ENCODE data around the gene PRMT5.

The PRMT5 gene

GRCh38 chr14:22896356-22896755 lies 32.8 kb downstream of the PRMT5 start:
- DNase-seq, result no peak

- no peak for DNase-seq
Observed at GRCh38 chr14:22895402-22895801, 33.8 kb downstream of the PRMT5 start.

GRCh38 chr14:22893706-22894105 lies 35.5 kb downstream of the PRMT5 start:
- DNase-seq, result no peak

DNA sequence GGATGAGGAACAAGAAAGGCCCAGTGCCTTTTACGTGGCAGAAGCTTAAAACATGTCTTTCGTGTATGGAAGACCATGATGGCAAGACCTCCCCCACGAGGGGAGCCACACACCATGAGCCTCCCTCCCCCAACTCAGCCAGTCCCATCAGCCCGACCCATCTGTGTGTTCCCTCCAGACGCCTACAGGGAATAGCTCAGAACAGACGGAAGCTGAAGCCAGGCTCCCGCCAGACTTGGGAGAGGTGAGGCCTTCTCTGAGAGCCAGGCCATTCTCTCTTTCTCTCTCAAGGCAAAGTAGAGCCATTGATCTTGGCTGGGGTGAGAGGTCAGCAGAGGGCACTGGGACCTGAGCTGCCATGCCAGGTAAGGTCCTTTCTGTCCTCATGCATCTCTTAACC lies 36.7 kb downstream of the PRMT5 start:
- DNase-seq, result no peak

DNA sequence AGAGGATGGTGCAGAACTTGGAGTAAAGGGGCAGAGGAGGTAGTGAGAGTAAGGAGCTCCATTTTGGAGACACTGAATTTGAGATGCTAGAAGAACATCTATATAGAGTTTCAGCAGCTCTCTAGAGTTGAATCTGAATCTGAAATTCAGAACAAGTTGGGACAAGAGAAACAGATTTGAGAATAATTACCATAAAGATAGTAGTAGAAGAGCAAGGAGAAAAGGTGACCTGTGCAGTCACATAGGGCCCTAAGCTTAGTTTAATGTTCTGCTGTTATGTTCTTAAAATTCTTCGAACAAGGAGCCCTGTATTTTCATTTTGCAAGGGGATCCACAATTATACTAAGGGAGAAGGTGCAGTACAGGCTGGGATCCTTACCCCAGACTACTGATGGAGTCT lies 38.8 kb downstream of the PRMT5 start:
- no peak for DNase-seq

GRCh38 chr14:22888662-22889061 lies 40.5 kb downstream of the PRMT5 start:
- no peak for DNase-seq

DNA sequence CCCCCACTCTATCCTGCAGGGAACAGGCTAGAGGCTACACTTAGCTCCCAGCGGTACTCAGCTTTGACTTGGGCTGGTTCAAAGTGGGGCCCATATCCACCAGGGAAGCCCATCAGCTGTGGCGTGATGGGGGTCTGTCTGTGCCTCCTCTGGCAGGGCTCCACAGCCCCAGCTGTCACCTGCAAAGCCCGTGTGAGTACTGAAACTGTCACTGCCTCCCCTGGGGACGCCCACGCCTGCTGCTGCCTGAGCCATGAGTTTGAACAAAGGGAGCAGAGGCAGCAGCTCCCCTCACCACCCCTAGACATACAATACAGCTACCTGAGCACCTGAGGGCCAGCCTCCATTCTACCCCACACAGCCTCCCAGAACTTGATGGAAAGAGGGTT lies 41.2 kb downstream of the PRMT5 start:
- DNase-seq, result no peak

- DNase-seq, result peak; percentile 100
Observed at GRCh38 chr14:22887260-22887989, 41.8 kb downstream of the PRMT5 start.

DNA sequence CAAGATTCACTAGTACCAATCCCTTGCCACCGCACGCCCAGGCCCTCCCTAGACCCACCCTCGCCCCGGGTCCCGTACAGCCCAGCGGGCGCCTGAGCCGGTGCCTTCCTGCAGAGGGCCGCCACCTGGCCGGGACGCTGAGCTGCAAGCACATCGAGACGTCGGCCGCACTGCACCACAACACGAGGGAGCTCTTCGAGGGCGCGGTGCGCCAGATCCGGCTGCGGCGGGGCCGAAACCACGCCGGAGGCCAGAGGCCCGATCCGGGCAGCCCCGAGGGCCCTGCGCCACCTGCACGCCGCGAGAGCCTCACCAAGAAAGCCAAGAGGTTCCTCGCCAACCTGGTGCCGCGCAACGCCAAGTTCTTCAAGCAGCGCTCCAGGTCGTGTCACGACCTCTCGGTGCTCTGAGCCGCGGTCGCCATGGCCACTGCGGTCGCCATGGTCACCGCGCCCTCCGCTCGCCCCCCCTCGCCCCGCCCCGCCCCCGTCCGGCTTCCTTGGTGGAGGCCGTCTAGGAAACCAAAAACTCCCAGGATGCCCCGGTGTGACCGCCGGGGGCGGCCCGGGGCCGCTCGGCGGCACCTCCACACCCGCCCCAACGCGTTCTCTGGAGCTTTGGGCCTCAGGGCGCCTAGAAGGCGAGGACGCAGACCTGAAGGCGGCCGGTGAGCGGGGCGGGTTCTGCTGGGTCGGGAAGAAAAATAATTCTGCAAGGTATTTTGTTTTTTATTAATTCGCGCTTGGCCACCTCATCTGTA lies 42.5 kb downstream of the PRMT5 start:
- peak; percentile 100 for DNase-seq

DNA sequence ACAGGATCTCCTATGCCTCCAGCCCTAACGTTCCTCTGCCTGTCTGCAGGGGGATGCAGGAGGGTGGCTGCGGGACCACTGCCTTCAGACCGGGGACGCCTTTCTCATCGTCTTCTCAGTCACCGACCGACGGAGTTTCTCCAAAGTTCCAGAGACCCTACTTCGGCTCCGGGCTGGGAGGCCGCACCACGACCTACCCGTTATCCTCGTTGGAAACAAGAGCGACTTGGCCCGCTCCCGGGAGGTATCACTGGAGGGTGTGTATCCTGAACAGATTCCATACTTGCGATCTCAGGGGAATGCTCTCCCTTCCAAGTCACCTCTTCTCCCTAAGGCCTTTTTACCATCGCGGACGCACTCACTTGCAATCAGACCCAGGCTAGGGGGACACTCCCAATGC lies 43.2 kb downstream of the PRMT5 start:
- no peak for DNase-seq

DNA sequence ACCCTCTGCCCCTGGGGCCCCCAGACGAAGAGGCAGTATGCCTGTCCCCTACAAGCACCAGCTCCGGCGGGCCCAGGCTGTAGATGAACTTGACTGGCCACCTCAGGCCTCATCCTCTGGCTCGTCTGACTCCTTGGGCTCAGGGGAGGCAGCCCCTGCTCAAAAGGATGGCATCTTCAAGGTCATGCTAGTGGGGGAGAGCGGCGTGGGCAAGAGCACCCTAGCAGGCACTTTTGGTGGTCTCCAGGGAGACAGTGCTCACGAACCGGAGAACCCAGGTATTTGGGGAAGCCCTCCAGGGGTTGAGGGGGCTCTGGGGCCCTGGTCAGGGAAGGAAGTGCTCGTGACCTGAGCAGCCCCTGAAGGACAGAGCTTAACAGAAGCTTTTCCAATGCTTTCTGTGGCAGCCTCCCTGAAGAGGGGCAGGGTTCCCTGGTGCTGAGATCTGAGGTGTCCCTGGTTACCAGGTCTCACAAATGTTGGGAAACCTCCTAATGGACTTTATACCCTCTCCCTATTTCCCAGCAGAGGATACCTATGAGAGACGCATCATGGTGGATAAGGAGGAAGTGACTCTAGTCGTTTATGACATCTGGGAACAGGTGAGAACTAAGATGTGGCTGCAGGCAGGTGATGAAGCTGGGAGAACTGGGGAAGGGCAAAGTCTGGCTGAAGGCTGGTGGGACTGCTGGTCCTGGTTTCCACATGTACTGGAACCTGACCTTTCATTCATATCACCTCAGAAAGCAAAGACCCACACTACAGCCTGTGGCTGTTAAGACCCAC lies 44.2 kb downstream of the PRMT5 start:
- no peak for DNase-seq

DNA sequence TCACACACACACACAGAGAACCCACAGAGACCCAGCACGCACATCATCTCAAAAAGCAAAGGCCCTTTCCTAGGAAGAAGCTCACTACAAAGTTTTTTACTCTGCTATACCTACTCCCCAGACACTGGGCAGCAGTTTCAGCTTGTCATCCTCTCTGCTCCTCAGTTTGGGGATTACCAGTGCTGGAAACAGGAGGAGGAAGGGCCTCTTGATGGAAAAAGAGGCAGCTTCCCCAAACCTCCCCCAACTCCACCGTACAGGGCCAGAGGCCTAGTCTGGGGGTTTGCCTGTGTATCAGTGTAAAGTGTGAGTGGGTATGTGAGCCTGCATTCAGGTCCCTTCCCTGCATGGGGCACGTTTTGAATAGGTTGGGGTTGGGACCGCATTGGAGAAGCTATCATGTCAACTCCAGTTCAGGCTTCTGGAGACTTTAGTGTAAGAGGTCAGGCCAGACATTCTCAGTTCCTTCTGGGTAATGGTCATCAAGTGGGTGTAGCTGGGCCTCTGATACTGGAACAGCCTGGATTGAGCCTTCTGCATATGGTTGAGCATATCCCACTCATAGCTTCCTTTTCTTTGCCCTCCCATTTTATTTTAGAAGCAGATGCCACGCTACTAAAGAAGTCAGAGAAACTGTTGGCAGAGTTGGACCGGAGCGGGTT lies 45.0 kb downstream of the PRMT5 start:
- no peak for DNase-seq

DNA sequence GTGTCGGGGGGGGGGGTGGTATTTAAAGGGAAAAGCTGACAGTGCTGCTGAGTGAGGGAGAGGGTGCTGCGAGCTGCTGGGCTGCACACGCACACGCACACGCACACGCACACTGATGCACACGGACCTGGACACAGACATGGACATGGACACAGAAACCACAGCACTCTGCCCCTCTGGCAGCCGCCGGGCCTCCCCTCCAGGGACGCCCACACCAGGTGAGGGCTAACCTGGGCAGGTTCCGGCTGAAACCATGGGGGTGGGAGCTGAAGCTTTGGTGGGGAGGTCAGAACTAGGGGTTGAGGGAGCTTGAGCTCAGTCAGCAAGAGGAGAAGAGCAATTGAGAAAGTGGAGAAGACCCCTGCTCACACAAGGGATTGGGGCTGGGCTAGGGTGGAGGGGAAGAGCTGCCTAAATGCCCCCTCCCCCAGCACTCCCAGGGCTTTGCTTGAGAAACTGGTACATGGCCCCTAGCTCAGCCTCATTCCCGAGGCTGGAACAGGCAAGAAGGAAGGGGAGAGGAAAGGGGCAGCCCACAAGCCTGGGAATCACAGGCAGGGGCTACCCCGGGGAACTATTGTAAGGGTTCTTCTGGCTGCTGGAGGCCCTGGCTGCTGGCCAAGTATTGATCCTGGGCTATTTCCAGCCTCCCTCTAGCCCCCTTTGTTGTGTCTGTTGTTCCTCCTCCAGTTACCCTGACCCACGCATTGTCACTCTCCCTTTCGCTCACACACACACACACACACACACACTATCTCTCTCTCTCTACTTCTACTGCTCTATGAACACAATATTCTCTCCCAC lies 45.8 kb downstream of the PRMT5 start, which contains the start of gene REM2:
REM2 (plus strand) TSS at position 50 of the 804 bp plus-strand sequence; CDS start at position 116, 66 bp downstream.
- peak; percentile 65 for DNase-seq

- DNase-seq, result peak; percentile 99
Observed at GRCh38 chr14:22882529-22883172, 46.5 kb downstream of the PRMT5 start.

DNA sequence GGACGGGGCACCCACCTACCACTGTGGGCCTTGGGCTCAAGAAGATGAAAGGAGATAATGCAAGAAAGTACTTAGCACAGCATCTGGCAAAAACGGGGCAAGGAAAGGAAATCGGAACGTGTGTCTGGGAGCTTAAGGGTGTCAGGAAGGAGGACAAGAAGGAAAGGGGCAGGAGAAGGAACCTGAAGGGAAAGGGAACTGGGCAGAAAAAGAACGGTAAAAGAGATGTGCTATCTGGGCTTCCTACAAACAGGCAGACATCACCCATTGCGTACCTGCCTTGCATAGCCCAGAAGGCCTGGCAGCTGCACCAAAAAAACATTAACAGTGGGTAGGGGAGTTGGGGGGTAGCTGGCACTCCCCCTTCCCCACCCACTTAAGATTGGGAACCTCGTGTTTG lies 47.1 kb downstream of the PRMT5 start:
- DNase-seq, result no peak

DNA sequence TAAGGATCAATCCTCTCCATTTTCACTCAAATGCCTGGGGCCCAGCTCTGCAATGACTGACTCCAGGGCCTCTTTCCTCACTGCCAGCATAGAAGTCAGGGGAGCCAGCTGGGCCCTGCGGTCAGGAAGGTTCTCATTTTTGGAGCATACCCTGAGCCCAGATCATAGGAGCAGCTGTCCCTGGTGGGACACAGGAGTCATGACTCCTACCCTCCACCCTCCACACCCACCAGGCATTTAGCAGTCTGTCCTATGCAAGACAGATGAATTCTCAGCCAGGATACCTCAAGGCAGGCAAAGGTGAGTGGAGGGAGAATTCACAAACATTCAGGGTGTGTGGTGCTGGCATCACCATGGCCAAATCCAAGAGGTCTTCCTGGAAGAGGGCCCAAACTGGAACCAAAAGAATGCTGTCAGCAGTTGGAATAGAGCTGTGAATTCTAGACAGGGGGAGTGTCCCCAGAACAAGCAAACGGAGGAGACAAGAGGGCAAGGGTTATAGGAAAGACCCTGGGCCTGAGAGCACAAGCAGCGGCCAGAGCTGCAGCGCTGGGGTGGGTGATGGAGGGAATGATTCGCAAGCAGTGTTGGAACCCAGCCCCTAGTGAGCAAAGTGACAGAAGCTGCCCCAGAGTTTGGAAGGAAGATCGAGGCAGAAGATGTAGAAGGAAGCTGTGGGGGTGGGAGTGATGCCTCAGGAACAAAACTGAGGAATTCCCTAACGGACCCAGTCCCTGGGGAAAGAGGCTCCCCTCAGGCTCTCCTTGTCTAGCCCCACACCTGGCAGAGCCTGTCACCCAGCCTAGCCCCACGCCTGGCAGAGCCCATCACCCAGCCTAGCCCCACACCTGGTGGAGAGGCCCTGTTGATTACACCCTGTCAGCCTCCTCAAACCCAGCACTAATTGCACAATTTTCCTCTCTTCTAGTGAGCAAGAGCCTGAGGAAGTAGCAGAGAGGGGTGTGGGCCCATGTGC lies 50.6 kb downstream of the PRMT5 start:
- no peak for DNase-seq

DNA sequence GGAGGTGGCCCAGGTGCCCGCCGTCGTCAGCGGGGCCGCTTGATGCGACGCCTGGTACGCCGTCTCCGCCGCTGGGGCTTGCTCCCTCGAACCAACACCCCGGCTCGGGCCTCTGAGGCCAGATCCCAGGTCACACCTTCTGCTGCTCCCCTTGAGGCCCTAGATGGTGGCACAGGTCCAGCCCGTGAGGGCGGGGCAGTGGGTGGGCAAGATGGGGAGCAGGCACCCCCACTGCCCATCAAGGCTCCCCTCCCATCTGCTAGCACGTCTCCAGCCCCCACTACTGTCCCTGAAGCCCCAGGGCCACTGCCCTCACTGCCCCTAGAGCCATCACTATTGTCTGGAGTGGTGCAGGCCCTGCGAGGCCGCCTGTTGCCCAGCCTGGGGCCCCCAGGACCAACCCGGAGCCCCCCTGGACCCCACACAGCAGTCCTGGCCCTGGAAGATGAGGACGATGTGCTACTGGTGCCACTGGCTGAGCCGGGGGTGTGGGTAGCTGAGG lies 52.1 kb downstream of the PRMT5 start:
- no peak for DNase-seq

DNA sequence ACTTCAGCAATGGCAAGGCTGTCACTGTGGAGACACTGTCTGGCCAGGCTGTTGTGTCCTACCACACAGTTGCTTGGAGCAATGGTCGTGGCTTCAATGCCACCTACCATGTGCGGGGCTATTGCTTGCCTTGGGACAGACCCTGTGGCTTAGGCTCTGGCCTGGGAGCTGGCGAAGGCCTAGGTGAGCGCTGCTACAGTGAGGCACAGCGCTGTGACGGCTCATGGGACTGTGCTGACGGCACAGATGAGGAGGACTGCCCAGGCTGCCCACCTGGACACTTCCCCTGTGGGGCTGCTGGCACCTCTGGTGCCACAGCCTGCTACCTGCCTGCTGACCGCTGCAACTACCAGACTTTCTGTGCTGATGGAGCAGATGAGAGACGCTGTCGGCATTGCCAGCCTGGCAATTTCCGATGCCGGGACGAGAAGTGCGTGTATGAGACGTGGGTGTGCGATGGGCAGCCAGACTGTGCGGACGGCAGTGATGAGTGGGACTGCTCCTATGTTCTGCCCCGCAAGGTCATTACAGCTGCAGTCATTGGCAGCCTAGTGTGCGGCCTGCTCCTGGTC lies 53.3 kb downstream of the PRMT5 start:
- DNase-seq, result no peak

DNA sequence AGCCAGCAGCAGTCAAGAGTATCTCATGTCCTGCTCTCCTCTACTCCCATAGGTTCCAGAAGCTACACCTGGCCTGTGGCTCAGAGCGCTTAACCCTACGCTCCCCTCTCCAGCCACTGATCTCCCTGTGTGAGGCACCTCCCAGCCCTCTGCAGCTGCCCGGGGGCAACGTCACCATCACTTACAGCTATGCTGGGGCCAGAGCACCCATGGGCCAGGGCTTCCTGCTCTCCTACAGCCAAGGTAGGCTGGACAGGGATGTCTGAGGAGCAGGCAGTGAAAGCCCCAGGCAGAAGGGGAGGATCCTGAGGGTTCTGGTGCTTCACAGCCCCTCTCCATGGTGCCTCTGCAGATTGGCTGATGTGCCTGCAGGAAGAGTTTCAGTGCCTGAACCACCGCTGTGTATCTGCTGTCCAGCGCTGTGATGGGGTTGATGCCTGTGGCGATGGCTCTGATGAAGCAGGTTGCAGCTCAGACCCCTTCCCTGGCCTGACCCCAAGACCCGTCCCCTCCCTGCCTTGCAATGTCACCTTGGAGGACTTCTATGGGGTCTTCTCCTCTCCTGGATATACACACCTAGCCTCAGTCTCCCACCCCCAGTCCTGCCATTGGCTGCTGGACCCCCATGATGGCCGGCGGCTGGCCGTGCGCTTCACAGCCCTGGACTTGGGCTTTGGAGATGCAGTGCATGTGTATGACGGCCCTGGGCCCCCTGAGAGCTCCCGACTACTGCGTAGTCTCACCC lies 54.0 kb downstream of the PRMT5 start:
- no peak for DNase-seq

Measured in NCI-H2029 (cell line).